Measurements from ENCODE around the gene ALOX5AP. TPM values are rescaled to one million over a fixed set of nuclear protein-coding genes. Genes with fewer than 3 reads are reported as not detected.

ALOX5AP gene
- total RNA-seq, 6 donors from 2014 or later = 36.7 to 298 (median 151) TPM

DNA sequence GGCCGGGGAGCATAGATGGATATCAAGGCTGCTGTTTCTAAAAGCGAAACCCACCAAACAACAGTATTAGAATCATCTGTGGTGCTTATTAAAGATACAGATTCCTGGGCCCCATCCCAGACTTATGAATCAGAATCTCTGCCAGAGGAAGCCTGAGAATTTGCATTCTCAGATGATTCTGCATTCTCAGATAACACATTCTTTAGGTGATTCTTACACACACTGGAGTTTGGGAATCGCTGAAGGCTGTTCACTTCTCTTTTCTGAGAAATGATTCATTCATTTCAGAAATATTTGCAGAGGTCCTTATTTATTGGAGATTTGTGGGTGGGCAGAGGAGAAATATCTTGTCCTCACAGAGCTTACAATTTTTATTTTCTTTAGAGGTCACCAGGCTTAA is 24.4 kb downstream of the ALOX5AP start:
- DNase-seq (no peak), ATAC-seq (ENCODE audit: low FRiP score in 2 of 2) (no peak)
- Histone ChIP-seq H3K4me3 (no peak overlapping the region), H3K36me3 (peaks cover 0 to 8% (median 0%) of the 10 kb centered on the region in 4 donors), H3K27ac (no peak overlapping the region), H3K4me1 (no peaks in the 10 kb centered on the region), H3K9me3 (no peaks in the 10 kb centered on the region), H3K27me3 (no peaks in the 10 kb centered on the region)
- WGBS, 2 donors = 84 to 88% methylated on average over 3 of the region's 3 CpGs
- TF ChIP-seq POLR2A (IDR thresholded peaks at IDR 0.05) (no peak), EP300 (IDR thresholded peaks at IDR 0.05) (no peak), POLR2AphosphoS5 (IDR thresholded peaks at IDR 0.05) (no peak)
- TF ChIP-seq, protein P1, sequence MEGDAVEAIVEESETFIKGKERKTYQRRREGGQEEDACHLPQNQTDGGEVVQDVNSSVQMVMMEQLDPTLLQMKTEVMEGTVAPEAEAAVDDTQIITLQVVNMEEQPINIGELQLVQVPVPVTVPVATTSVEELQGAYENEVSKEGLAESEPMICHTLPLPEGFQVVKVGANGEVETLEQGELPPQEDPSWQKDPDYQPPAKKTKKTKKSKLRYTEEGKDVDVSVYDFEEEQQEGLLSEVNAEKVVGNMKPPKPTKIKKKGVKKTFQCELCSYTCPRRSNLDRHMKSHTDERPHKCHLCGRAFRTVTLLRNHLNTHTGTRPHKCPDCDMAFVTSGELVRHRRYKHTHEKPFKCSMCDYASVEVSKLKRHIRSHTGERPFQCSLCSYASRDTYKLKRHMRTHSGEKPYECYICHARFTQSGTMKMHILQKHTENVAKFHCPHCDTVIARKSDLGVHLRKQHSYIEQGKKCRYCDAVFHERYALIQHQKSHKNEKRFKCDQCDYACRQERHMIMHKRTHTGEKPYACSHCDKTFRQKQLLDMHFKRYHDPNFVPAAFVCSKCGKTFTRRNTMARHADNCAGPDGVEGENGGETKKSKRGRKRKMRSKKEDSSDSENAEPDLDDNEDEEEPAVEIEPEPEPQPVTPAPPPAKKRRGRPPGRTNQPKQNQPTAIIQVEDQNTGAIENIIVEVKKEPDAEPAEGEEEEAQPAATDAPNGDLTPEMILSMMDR (IDR thresholded peaks at IDR 0.05) = no peak

DNA sequence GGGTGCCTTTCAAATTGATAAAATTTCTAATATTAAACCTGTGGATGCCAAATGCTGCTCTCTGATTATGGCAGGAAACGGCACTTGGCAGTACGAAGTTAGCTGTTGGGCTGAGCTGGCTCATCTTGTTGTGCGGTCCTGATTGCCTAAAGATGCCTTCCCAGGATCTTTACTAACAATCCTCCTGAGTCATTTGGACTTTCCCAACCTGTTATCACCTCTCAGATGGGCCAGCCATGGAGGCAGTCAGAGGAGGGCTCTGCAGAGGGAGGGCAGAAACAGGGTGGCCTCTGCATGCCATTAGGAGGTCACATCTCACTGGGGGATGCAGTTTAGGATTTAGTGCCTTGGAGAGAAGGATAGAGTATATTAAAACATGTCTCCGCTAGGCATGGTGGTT is 27.3 kb downstream of the ALOX5AP start:
- ATAC-seq (ENCODE audit: low FRiP score in 2 of 2) (no peak), DNase-seq (no peak)
- peaks cover 0 to 8% (median 2%) of the 10 kb centered on the region in 4 donors for H3K36me3 ChIP-seq
- no peaks in the 10 kb centered on the region for H3K4me1 ChIP-seq
- H3K27me3 ChIP-seq = no peaks in the 10 kb centered on the region
- WGBS, 2 donors = 85 to 92% methylated on average over 4 of the region's 4 CpGs
- TF ChIP-seq POLR2A (IDR thresholded peaks at IDR 0.05) = no peak
- TF ChIP-seq POLR2AphosphoS5 (IDR thresholded peaks at IDR 0.05) = no peak
- H3K4me3 ChIP-seq = no peak overlapping the region
- no peak overlapping the region for H3K27ac ChIP-seq
- no peaks in the 10 kb centered on the region for H3K9me3 ChIP-seq

DNA sequence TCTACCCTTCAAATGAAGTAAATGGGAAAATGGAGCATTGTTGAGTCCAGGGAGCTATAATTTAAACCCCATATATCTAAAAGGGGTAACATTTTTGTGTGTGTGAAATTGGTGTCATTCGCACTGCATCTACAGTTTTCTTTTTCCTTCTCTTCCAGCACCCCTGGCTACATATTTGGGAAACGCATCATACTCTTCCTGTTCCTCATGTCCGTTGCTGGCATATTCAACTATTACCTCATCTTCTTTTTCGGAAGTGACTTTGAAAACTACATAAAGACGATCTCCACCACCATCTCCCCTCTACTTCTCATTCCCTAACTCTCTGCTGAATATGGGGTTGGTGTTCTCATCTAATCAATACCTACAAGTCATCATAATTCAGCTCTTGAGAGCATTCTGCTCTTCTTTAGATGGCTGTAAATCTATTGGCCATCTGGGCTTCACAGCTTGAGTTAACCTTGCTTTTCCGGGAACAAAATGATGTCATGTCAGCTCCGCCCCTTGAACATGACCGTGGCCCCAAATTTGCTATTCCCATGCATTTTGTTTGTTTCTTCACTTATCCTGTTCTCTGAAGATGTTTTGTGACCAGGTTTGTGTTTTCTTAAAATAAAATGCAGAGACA is 28.6 kb downstream of the ALOX5AP start:
- peaks cover 0 to 8% (median 2%) of the 10 kb centered on the region in 4 donors for H3K36me3 ChIP-seq

DNA sequence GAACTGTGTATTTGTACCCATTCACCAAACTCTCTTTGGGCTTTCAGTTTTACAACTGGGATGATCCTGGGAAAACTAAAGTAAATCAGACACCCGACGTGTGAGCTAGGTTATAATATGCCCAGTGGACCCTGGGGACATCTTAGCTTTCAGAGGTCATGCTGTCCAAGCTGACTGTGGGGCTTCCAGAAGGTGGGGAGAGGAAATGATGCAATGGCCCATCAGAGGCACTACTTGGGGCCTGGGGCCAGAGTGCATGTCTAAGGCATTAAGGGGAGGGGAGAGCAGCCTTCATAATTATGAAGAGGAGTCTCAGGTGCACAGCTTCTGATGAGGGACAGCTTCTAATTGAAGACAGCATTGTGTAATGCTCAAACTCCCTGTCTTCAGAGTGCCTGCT is 30.9 kb downstream of the ALOX5AP start:
- ATAC-seq (ENCODE audit: low FRiP score in 2 of 2) (no peak), DNase-seq (no peak)
- 84 to 96% methylated on average over 2 of the region's 2 CpGs for WGBS, 2 donors
- TF ChIP-seq POLR2AphosphoS5 (IDR thresholded peaks at IDR 0.05) (no peak), POLR2A (IDR thresholded peaks at IDR 0.05) (no peak), EP300 (IDR thresholded peaks at IDR 0.05) (no peak)
- TF ChIP-seq, protein P1 (IDR thresholded peaks at IDR 0.05) = no peak
- Histone ChIP-seq H3K27ac (no peak overlapping the region), H3K36me3 (peaks cover 0 to 4% (median 0%) of the 10 kb centered on the region in 4 donors), H3K4me3 (no peak overlapping the region), H3K4me1 (no peaks in the 10 kb centered on the region), H3K27me3 (no peaks in the 10 kb centered on the region), H3K9me3 (no peaks in the 10 kb centered on the region)

More for the DNA sequence above, 28.6 kb downstream of the ALOX5AP start:
- no peak for ATAC-seq (ENCODE audit: low FRiP score in 2 of 2)
- no peak overlapping the region for H3K4me3 ChIP-seq
- no peak for DNase-seq
- 83% methylated on average over 8 of the region's 8 CpGs for WGBS, 2 donors
- no peak overlapping the region for H3K27ac ChIP-seq
- H3K4me1 ChIP-seq = no peaks in the 10 kb centered on the region
- TF ChIP-seq EP300 (IDR thresholded peaks at IDR 0.05) (no peak), POLR2AphosphoS5 (IDR thresholded peaks at IDR 0.05) (no peak), POLR2A (IDR thresholded peaks at IDR 0.05) (no peak)
- TF ChIP-seq, protein P1 (IDR thresholded peaks at IDR 0.05) = no peak
- H3K27me3 ChIP-seq = no peaks in the 10 kb centered on the region
- no peaks in the 10 kb centered on the region for H3K9me3 ChIP-seq

DNA sequence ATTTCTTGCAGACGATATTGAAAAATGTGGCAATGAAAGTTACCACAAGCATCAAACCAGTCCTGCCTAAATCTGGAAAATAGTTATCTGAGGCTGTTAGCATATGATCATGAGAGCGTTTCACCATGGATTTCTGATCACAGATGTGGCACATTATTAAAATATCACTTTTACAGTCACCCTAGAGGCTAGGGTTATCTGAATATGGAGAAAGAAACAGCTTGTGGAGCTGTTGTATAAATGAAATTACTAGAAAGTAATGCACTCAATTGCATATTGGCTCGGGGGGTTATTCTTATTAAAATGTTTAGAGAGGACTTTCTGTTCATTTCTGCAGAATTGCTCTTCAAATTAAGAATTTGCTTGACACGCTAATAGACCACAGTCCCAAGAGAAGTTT is 35.6 kb downstream of the ALOX5AP start:
- DNase-seq = no peak
- Histone ChIP-seq H3K4me3 (no peak overlapping the region), H3K27ac (no peak overlapping the region), H3K36me3 (no peaks in the 10 kb centered on the region), H3K27me3 (no peaks in the 10 kb centered on the region), H3K4me1 (no peaks in the 10 kb centered on the region), H3K9me3 (no peaks in the 10 kb centered on the region)
- 92 to 94% methylated on average over 4 of the region's 4 CpGs for WGBS, 2 donors
- ATAC-seq (ENCODE audit: low FRiP score in 2 of 2) = no peak
- TF ChIP-seq, protein P1 (IDR thresholded peaks at IDR 0.05) = no peak
- TF ChIP-seq EP300 (IDR thresholded peaks at IDR 0.05) (no peak), POLR2AphosphoS5 (IDR thresholded peaks at IDR 0.05) (no peak), POLR2A (IDR thresholded peaks at IDR 0.05) (no peak)

All from upper lobe of left lung (tissue), 6 donors.